Activated T-helper 2 cell treated with anti-CD3 and anti-CD28 coated beads, Interferon-gamma antibody, Interleukin-2, Interleukin-4, amounts not matched to agents 10 μg/mL and 5 μg/mL and 100 μg/mL, durations not matched to agents 14 hours and 24 hours and 36 hours (primary cell): ENCODE measurements around the gene RAB6B. TPM values are rescaled to one million over a fixed set of nuclear protein-coding genes. Genes with fewer than 3 reads are reported as not detected.
A peak's percentile ranks its signal among the peaks of the same experiment; 100 is the strongest.

Experiments used
- DNase-seq: peaks from one replicate; pipeline ENCODE4 v3.0.0; 2021; ENCODE audit warnings: low spot score
- H3K27ac Mint-ChIP-seq: one replicate; pipeline ENCODE4 v1.8.0; 2021; ENCODE audit warnings: mixed read lengths
- H3K27me3 Mint-ChIP-seq: one replicate; pipeline ENCODE4 v1.8.0; 2021; ENCODE audit warnings: low read depth, mixed read lengths
- H3K36me3 Mint-ChIP-seq: one replicate; pipeline ENCODE4 v1.8.0; 2021; ENCODE audit warnings: low read depth, mixed read lengths
- H3K4me1 Mint-ChIP-seq: one replicate; pipeline ENCODE4 v1.8.0; 2021; ENCODE audit warnings: low read depth, mixed read lengths
- H3K4me3 Mint-ChIP-seq: one replicate; pipeline ENCODE4 v1.8.0; 2021; ENCODE audit warnings: low read depth, mild to moderate bottlenecking, moderate library complexity, mixed read lengths
- H3K9me3 Mint-ChIP-seq: one replicate; pipeline ENCODE4 v1.8.0; 2021; ENCODE audit warnings: mixed read lengths
- intact Hi-C: fragments of 100-400 bp; cut with micrococcal nuclease; formaldehyde crosslinking; loops from one replicate; pipeline ENCODE4 v1.15.1; 2023
- total RNA-seq: library from RNA; stranded (reverse); gene quantifications from 2 replicates; pipeline ENCODE4 v1.2.3, GENCODE V29; 2022

RAB6B gene
- total RNA-seq: 4.6 and 7.6 TPM in 2 replicates

DNA sequence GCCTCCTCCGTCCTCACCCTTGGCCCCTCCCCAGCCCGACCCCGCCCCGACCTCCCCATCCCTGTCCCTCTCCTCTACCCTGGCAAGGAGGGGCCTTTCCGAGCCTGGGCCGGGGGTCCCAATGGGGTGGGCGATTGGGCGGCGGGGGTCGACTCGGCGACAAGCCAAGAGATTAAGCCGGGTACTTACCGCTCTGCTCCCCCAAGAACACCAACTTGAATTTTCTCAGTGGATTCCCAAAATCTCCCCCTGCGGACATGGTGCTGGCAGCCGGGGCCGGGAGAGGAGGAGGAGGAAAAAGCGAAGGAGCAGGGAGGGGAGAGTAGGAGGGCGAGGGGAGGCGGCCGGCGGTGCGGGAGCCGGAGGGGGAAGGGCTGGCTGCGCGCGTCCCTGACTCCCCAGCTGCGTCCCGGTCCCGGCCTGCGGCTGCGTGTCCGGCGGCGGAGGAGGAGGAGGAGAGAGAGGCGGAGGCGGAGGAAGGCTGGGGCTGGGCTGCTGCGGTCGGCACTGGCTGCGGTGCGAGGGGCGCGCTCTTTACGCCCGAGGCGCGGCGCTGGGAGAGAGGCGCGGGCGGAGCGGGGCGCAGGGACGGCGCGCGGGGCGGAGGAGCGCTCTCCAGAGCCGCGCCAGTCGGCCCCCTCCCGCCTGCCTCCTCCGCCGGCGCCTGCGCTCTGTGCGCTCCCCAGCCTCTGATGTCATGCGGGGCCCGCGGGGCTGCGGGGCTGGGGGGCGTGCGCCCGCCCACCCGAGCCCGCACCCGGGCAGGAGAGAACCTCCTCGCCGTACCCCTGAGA is at the start of gene RAB6B:
RAB6B (minus strand) TSS at position 675 of the 794 bp plus-strand sequence; CDS start at position 259, 416 bp downstream.
- Mint-ChIP-seq H3K27me3 (peaks cover 44% of the 10 kb centered on the region), H3K9me3 (no peaks in the 10 kb centered on the region), H3K36me3 (no peaks in the 10 kb centered on the region), H3K4me1 (peaks cover 2% of the 10 kb centered on the region), H3K4me3 (peak within 1 kb of the TSS; percentile 80), H3K27ac (no peak within 1 kb of the TSS)
- DNase-seq: no peak
- intact Hi-C loops: loop anchor here (2.0 kb wide), 1 partner anchor 45 kb away; no protein-coding TSS in a partner anchor

DNA sequence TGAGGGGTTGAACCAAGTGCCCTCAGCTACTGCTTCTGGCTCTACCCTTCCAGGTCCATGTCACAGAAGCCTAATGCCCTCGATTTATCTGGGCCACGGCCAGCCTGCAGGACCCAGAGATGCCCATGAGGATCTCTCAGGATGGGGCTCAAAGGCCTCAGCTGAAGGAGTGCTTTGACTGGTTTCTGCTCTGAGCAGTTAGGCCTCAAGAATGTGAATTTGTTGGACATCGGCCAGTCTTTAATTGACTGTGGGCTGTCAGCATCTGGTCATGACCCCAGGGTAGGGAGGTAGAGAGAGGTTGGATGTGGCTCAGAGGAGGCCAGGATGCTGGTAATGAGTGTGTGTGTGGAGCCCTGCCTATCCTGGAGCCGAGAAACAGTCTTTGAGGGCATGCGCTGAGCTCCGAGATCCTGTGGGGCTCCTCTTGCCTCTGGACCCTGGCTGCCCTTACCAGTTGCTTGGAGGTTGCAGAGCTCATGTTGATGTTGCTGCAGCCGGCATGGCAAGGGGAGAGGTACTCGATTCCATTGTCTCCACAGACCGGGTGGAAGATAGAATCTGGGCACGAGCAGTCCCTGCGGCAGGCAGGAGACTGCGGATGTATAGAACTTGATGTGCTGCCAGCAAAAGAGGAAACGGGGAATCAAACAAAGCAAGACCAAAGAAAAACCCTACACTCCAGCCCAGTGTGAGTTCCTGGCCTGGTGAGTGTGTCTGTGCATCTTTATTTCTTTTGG is 49.1 kb upstream of the RAB6B start:
- no peak overlapping the region for H3K27ac Mint-ChIP-seq
- H3K27me3 Mint-ChIP-seq: peaks cover 11% of the 10 kb centered on the region
- H3K4me1 Mint-ChIP-seq: peaks cover 11% of the 10 kb centered on the region
- DNase-seq: no peak
- H3K36me3 Mint-ChIP-seq: no peaks in the 10 kb centered on the region
- no peaks in the 10 kb centered on the region for H3K9me3 Mint-ChIP-seq
- no peak overlapping the region for H3K4me3 Mint-ChIP-seq
- intact Hi-C loops: no loop called here

DNA sequence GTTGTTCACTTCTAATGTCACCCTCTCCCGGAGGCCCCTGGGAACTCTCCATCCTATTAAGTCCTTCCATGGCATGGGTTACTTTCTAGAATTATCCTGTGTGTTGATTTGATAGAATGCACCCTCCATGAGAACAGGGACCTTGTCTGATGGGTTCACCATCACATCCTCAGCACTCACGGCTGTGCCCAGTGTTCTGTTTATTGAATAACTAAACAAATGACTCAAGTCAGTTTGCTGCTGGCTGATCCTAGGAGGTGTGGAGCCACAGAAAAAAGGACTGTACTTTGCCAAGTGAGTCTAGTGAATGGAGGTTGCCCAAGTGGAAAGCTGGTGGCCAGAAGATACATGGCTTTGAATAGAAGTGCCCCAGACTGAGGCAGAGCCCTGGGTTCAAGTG is 48.5 kb upstream of the RAB6B start:
- intact Hi-C loops: no loop called here
- Mint-ChIP-seq H3K9me3 (no peaks in the 10 kb centered on the region), H3K27ac (no peak overlapping the region), H3K27me3 (peaks cover 11% of the 10 kb centered on the region), H3K36me3 (no peaks in the 10 kb centered on the region), H3K4me3 (no peak overlapping the region), H3K4me1 (peaks cover 11% of the 10 kb centered on the region)
- DNase-seq: no peak

DNA sequence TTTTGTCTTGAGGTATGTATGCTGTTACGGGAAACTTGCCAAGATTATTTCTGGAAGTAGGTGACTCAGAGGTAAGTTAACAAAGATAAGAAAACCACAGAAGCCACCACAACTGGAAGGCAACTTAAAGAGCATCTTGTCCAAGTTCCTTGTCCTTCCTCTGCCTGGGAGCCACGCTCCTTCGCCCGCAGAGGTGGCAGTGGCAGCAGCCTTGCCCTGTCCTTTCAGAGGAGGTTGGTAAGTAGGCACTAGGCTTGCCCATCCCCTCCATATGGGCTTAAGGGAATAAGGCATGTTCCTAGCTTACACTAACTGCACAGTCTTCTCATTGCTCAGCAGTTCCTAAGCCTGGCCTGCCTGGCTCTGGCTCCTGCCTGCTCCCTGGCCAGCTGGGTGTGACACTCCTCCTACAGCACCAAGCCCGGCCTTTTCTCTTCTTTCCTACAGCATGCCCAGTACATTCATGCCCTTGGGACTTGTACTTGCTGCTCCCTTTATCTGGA is 48.0 kb upstream of the RAB6B start:
- H3K27ac Mint-ChIP-seq: no peak overlapping the region
- intact Hi-C loops: no loop called here
- no peaks in the 10 kb centered on the region for H3K9me3 Mint-ChIP-seq
- peaks cover 11% of the 10 kb centered on the region for H3K27me3 Mint-ChIP-seq
- H3K4me1 Mint-ChIP-seq: peaks cover 11% of the 10 kb centered on the region
- H3K4me3 Mint-ChIP-seq: no peak overlapping the region
- no peak for DNase-seq
- H3K36me3 Mint-ChIP-seq: no peaks in the 10 kb centered on the region

DNA sequence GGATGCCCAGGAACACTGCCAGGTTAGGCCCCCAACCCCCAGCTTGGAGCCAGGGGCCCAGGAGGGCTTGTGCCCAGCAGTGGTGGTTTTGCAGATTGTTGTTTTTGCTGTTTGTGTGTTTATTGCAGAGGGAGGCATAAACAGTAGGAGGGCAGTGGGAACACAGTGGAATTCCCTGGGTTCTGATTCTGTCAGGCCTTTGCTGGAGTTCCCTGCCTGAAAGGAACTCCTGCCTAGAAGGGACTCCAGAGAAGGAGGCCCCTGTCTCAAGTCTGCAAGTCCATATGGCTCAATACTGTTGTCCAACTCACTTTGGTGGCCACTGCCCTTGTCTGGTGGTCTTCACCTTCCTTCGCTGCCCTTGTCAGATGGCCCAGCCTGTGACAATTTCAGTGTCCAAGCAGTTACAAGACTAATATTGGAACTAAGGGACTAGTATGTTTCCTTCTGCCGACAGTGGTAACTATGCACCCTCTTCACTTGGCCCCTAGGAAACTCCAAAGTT is 47.4 kb upstream of the RAB6B start:
- intact Hi-C loops: no loop called here
- DNase-seq: no peak

DNA sequence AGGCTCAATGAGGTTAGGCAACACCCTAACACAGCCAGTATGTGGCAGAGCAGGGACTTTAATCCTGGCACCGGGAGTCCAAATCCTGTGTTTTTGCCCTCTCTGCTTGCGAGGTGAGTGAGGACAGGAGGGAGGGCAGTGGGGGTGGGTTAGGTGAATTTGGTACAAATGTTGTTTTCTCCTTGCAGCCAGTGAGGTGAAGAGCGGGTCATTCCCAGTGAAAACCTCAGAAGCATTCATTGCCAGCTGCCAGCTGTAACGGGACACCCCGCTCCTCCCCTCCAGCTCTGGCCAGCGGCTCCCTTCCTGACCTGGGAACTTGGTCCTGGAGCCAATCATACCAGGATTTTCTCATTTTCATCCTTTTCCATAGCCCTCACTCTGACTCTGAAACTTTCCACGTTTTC is 45.7 kb upstream of the RAB6B start:
- intact Hi-C loops: no loop called here
- no peak overlapping the region for H3K4me3 Mint-ChIP-seq
- H3K4me1 Mint-ChIP-seq: peaks cover 11% of the 10 kb centered on the region
- no peaks in the 10 kb centered on the region for H3K9me3 Mint-ChIP-seq
- peaks cover 10% of the 10 kb centered on the region for H3K27me3 Mint-ChIP-seq
- H3K27ac Mint-ChIP-seq: no peak overlapping the region
- no peak for DNase-seq
- no peaks in the 10 kb centered on the region for H3K36me3 Mint-ChIP-seq

More for the DNA sequence above, 47.4 kb upstream of the RAB6B start:
- Mint-ChIP-seq H3K27me3 (peaks cover 11% of the 10 kb centered on the region), H3K36me3 (no peaks in the 10 kb centered on the region), H3K9me3 (no peaks in the 10 kb centered on the region), H3K4me1 (peaks cover 11% of the 10 kb centered on the region), H3K27ac (no peak overlapping the region), H3K4me3 (no peak overlapping the region)

DNA sequence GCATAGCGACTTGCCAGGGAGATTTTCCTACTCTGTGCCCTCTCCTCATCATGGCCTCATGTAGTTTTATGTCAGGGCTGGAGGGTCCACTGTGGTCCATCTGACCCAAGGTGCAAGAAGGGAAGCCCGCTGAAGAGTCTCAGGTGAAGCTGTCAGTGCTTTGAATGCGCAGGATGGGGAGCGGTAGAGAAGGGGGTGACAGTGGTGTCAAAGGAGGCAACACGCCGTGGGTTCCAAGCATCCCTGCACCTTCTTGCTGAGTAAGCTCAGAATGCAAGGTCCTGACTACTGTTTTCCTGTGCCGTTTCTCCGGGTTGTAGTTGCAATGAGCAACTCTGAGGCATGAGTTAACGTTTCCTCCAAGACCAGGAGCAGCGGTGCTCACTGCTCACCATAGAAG is 44.9 kb upstream of the RAB6B start:
- intact Hi-C loops: no loop called here
- Mint-ChIP-seq H3K9me3 (no peaks in the 10 kb centered on the region), H3K36me3 (no peaks in the 10 kb centered on the region), H3K27me3 (peaks cover 8% of the 10 kb centered on the region), H3K4me3 (no peak overlapping the region), H3K4me1 (peaks cover 11% of the 10 kb centered on the region), H3K27ac (no peak overlapping the region)
- no peak for DNase-seq

DNA sequence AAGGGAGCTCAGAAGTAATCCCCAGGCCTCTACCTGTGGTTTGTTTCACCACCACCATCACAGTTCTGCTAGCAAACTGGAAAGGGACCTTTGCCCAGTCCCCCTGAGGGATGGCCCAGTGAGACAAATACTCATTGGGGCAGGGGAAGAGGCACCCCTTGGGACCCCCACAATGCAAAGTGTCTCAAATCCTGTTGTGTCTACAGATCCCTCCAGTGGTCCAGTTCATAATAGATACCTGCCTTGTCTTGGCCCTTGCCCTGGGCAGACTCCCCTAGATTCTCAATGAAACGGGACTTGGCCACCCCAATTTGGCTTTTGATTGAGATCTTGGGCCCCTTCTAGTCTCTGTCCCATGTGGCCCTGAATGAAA is 43.8 kb upstream of the RAB6B start:
- intact Hi-C loops: no loop called here

DNA sequence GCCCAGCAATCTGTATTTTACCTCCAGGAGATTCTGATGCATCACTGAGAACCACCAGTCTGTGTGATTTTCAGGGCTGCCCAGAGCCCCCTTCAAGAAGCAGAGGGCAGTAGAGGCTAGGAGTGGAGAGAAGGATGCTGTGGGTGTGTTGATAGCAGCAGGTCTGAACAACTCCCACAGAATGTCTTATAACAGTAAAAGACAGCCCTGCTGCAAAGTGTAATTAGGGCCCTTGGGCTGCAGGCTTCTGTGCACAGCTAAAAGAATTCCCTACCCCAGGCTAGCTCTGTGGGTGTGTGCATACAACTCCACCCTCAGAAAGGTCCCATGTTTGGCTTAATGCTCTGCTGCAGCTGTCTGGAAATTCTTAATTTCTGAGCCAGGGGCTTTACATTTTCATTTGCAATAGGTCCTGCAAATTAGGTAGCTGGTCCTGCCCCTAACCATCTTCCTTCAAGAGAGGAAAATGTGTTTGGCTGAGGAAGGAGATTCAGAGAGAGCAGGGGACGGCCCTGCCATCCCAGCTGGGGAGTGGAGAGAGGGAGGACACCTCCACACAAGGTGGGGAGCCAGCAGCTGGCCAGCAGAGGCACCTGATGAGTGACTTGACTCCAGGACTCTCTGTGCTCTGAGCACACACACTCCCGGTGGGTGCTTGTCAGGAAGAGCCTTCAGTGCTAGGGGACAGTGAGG is 43.2 kb upstream of the RAB6B start:
- DNase-seq: no peak
- Mint-ChIP-seq H3K27me3 (peaks cover 6% of the 10 kb centered on the region), H3K36me3 (no peaks in the 10 kb centered on the region), H3K27ac (no peak overlapping the region), H3K4me1 (peaks cover 8% of the 10 kb centered on the region), H3K4me3 (no peak overlapping the region), H3K9me3 (no peaks in the 10 kb centered on the region)
- intact Hi-C loops: no loop called here

More for the DNA sequence above, 43.8 kb upstream of the RAB6B start:
- H3K27me3 Mint-ChIP-seq: peaks cover 8% of the 10 kb centered on the region
- H3K4me1 Mint-ChIP-seq: peaks cover 11% of the 10 kb centered on the region
- no peak for DNase-seq
- H3K4me3 Mint-ChIP-seq: no peak overlapping the region
- no peaks in the 10 kb centered on the region for H3K9me3 Mint-ChIP-seq
- no peak overlapping the region for H3K27ac Mint-ChIP-seq
- H3K36me3 Mint-ChIP-seq: no peaks in the 10 kb centered on the region

DNA sequence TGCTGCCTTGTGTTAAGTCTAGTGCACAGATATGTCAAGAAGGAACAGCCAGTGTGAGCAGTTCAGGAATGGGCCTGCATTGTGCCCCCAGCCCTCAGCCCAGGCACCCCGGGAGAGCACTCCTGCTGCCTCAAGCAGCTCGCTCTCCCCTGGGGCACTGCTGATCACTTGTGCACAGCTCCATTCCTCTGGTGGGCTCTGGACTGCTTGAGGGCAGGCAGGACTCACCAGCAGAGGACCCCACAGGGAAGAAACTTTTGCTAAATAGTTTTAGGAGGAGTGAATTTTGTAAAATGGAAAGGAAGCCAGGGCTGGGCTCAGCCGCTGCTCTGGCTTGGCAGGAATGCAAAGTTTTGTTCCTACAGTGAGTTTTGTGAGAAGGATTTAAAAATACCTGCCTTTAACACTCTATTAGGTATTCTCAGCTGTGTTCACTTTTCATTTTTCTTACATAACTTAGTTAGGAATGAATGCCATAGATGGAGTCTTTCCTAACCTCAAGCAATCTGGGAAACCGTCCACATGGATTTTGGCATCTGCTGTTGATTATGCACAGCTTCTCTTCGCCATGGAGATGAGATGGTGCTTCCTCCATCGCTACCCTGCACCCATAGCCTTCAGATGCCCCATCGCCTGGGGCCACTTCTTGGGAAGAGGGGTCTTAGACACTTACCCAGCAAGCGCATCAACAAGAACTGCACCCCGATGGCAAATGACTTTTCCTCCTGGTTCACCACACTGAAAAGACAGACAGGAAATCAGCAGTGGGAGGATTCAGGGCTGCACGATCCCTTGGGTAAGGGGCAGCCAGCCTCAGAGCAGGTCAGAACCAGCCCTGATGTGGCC is 42.3 kb upstream of the RAB6B start:
- H3K4me1 Mint-ChIP-seq: peaks cover 5% of the 10 kb centered on the region
- no peaks in the 10 kb centered on the region for H3K36me3 Mint-ChIP-seq
- no peak overlapping the region for H3K4me3 Mint-ChIP-seq
- H3K27ac Mint-ChIP-seq: no peak overlapping the region
- H3K27me3 Mint-ChIP-seq: peaks cover 6% of the 10 kb centered on the region
- DNase-seq: no peak
- intact Hi-C loops: no loop called here
- no peaks in the 10 kb centered on the region for H3K9me3 Mint-ChIP-seq

DNA sequence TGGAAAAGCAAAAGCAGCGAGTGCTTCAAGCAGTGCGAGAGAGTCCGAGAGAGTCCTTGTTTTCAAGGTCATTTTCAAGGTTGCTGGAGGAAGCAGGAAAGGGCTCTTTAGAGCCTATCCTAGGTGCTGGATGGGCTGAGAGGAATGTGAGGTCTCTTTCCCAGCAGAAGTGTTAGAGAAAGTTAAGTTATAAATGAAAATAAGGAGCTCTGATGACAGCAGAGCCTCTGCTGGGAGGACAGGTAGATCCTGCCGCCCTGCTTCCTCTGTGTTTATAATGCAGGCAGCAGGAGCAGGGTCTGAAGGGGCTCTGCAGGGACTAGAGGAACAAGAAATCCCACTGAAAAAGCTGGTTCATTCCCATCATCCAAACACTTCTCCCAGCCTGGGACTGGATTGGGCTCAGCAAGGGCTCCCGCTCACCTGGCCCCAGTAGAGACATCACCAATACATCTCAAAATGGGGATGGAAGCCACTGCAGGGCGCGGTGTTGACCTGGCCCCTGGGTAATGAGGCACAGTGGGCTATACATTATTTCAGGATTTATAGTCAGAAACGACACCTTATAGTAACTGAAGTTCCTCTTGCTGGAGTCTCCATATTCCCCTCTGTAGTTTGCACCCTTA is 41.5 kb upstream of the RAB6B start:
- Mint-ChIP-seq H3K4me1 (no peaks in the 10 kb centered on the region), H3K9me3 (no peaks in the 10 kb centered on the region), H3K36me3 (no peaks in the 10 kb centered on the region), H3K27ac (no peak overlapping the region), H3K27me3 (peaks cover 4% of the 10 kb centered on the region), H3K4me3 (no peak overlapping the region)
- intact Hi-C loops: no loop called here
- DNase-seq: no peak
